ENCODE measurements around the gene ATXN10.

GRCh38 chr22:45648301-45649117, 23.1 kb upstream of the ATXN10 start:
- TF ChIP-seq CTCF (IDR thresholded peaks at IDR 0.05) = no peak
- no peak for TF ChIP-seq EP300 (IDR thresholded peaks at IDR 0.05)
- TF ChIP-seq POLR2A (IDR thresholded peaks at IDR 0.05) = no peak

Data from gastroesophageal sphincter (tissue), 3 donors.